22Rv1 (cell line): ENCODE measurements around the gene NUP98.
A peak's percentile ranks its signal among the peaks of the same experiment; 100 is the strongest.

Experiments
- H3K27ac ChIP-seq: fragments of 450-650 bp; 2 replicates; pipeline ENCODE4 v1.5.1; 2017
- CTCF ChIP-seq: fragments of 450-650 bp; IDR thresholded peaks from 2 replicates; pipeline ENCODE4 v1.5.1; 2017; ENCODE audit warnings: mild to moderate bottlenecking
- ZFX ChIP-seq: fragments of 450-650 bp; IDR thresholded peaks from 2 replicates; pipeline ENCODE4 v1.6.1; 2017; ENCODE audit warnings: antibody characterized with exemption, borderline replicate concordance

Gene NUP98

GRCh38 chr11:3797329-3798090 is at the start of gene NUP98:
Gene NUP98 (minus strand): TSS chr11:3797554. CDS start chr11:3782117, 15,437 bp downstream.
- no peak for TF ChIP-seq ZFX
- no peak; the same call in 1 of the 2 replicates for TF ChIP-seq CTCF
- peak within 1 kb of the TSS; percentile 90 for H3K27ac ChIP-seq

DNA sequence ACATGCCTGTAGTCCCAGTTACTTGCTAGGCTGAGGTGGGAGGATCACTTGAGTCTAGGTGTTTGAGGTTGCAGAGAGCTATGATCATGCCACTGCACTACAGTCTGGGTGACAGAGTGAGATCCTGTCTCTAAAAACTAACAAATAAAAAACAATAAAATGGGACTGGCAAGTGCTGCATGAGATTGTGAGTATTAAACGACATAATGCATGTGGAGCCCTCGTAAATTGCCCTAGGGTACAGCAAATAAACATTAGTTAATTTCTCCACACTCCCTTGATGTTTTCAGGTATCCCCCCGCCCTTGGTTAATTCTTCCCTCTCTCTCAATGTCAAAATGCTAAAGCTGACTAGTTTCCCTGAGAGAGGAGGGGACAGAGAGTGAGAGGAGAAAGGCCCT is 48.3 kb upstream of the NUP98 start:
- H3K27ac ChIP-seq = no peak overlapping the region
- TF ChIP-seq CTCF (no peak), ZFX (no peak)

DNA sequence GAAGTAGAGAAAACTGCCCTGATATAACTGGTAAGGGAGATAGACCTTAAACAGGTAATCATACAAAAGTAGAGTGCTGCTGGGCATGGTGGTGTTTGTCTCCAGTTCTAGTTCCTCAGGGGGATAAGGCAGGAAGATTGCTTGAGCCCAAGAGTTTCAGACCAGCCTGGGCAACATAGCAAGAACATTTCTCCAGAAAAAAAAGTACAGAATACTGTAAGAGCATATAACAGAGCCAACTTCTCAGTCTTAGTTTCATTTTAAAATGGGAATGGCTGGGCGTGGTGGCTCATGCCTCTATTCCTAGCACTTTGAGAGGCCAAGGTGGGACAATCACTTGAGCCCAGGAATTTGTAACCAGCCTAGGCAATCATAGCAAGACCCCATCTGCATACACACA is 47.9 kb upstream of the NUP98 start:
- H3K27ac ChIP-seq = no peak overlapping the region
- TF ChIP-seq ZFX (no peak), CTCF (no peak)

- TF ChIP-seq CTCF (no peak), ZFX (no peak)
- H3K27ac ChIP-seq = no peak overlapping the region
Measured at GRCh38 chr11:3843326-3843725, 46.0 kb upstream of the NUP98 start.

GRCh38 chr11:3841426-3842350 is 44.3 kb upstream of the NUP98 start:
- peak overlapping the region; percentile 87 for H3K27ac ChIP-seq
- TF ChIP-seq ZFX = no peak
- TF ChIP-seq CTCF = peak; percentile 97

DNA sequence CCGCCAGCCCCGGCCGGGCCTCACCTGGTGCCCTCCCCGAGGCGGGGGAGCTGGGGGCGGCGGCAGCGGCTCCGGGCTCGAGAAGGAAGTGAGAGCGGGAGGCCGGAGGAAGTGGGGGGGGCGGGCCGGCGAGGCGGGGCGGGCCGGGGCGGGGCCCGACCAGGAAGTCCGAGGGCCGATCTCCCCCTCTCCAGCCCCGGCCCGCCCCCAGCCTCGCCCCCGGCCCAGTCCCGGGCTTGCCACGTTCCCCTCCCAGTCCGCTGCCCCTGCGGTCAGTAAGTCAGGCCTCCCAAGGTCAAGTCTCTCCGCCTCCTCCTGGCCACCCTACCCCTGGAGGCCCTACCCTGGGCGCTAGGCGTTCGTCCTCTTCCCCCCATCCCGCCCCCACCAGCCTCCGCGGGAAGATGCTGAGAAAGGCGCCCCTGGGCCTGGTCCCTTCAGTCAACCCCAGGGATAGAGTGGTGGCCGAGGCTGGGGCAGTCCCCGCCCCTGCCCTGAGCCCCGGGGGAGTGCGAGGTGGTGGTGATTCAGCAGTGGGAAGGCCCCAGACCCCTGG is 43.6 kb upstream of the NUP98 start, which contains the start of gene RHOG:
RHOG (minus strand) TSS at position 90 of the 556 bp plus-strand sequence. CDS start 12,821 bp downstream, outside the sequence.
- TF ChIP-seq CTCF (no peak), ZFX (no peak)
- peak within 1 kb of the TSS; percentile 87 for H3K27ac ChIP-seq
